GM12891 (cell line): ENCODE measurements around the gene EGFLAM. TPM values are rescaled to one million over a fixed set of nuclear protein-coding genes. Genes with fewer than 3 reads are reported as not detected.
A peak's percentile ranks its signal among the peaks of the same experiment; 100 is the strongest.

Experiments used
- DNase-seq: peaks from one replicate; pipeline ENCODE4 v3.0.0; 2011; ENCODE audit warnings: low spot score; ENCODE audit not compliant: insufficient read length
- FAIRE-seq: peaks from 2 replicates; lab custom pipeline; 2011; peaks lifted over from hg19 to GRCh38; lab: Jason Lieb, UNC
- PAX5 ChIP-seq: IDR thresholded peaks from 2 replicates; pipeline ENCODE4 v1.6.1; 2011; ENCODE audit warnings: low read length, moderate library complexity, mild to moderate bottlenecking; ENCODE audit not compliant: insufficient read depth, severe bottlenecking
- POLR2A ChIP-seq: IDR thresholded peaks from 2 replicates; pipeline ENCODE4 v1.6.1; 2011; ENCODE audit warnings: low read depth, low read length, control low read depth
- POLR2AphosphoS5 ChIP-seq: IDR thresholded peaks from 2 replicates; pipeline ENCODE4 v1.6.1; 2011; ENCODE audit warnings: low read depth, low read length, control low read depth
- POU2F2 ChIP-seq: IDR thresholded peaks from 2 replicates; pipeline ENCODE4 v1.6.1; 2011; ENCODE audit warnings: low read depth, mild to moderate bottlenecking, control low read depth, low read length, moderate library complexity
- SPI1 ChIP-seq: IDR thresholded peaks from 2 replicates; pipeline ENCODE4 v1.6.1; 2011; ENCODE audit warnings: low read depth, low read length, control low read depth
- TAF1 ChIP-seq: IDR thresholded peaks from 2 replicates; pipeline ENCODE4 v1.6.1; 2011; ENCODE audit warnings: low read depth, low read length, control low read depth
- polyA plus RNA-seq: library from polyadenylated mRNA; unstranded; fragments of >200 nt; gene quantifications from one replicate; pipeline ENCODE4 v1.2.1, GENCODE V29; 2012; ENCODE audit warnings: low read depth, missing spikeins, inconsistent platforms; ENCODE audit not compliant: missing spikeins

EGFLAM gene
- 0.04 TPM for polyA plus RNA-seq

DNA sequence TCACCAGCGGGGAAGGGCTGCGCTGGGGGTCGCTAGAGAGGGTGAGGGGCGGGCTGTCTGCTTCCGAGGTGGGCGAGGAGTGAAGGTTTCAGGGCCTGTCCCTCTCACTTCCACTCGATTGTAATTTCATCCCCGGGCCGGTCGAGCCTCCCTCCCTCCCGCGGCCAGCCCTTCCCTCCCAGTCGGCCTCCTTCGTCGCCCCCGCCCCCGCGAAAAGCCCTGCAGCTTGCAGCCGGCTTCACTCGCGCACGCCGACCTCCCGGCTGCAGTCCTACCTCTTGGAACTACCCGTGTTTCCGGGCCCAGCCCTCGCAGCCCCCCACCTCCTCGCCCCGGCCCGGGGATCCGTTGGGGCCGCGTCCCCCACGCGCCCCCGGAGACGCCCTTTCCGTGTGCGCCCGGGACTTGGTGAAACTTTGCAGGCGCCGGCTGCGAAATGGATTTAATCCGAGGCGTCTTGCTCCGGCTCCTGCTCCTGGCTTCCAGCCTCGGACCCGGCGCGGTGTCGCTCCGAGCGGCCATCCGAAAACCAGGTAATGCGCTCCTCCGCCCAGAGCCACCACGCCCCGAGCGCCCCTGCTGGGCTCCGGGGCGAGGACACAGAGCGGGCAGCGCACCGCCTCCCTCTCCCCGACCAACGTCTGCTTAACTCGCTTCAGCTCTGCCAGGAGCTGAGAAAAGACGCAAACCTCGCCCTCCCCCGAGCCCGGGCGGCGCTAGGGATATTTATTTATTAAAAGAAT is at the start of gene EGFLAM:
EGFLAM (plus strand) TSS at position 241 of the 743 bp plus-strand sequence; CDS start at position 437, 196 bp downstream.
- no peak for TF ChIP-seq POLR2A
- no peak for TF ChIP-seq POU2F2
- TF ChIP-seq PAX5, result no peak
- TF ChIP-seq SPI1, result no peak
- TF ChIP-seq POLR2AphosphoS5, result no peak
- TF ChIP-seq TAF1, result no peak
- FAIRE-seq, result no peak
- DNase-seq, result peak; percentile 15

DNA sequence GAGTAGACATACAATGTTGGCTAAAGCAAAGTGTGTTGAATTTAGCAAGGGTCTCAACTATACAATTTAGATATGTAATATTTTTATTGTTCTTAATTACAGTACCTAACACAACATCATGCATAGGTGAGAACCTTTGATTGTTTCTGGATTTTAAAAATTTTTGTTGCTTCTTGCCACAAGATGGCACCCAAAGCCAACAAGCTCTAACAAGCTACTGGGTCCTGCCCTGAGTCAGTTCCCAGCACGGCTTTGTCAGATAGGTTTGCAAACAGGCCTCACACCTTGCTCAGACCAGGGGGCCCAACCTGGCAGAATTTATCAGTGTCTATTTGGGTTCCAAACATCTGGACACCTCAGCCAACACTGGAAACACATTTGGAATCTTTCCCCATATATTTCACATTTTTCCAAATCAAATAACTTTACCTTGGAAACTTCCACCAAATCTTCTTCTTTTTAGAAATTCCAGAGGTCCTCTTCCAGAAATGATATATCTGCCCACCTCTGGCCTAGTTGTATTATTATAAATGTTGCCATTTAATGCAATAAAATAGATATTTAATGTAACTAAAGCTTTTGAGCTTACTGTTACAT is 49.5 kb upstream of the EGFLAM start:
- DNase-seq (no peak), FAIRE-seq (no peak)
- no peak for TF ChIP-seq PAX5
- TF ChIP-seq TAF1, result no peak
- no peak for TF ChIP-seq SPI1
- no peak for TF ChIP-seq POU2F2
- TF ChIP-seq POLR2AphosphoS5, result no peak
- TF ChIP-seq POLR2A, result no peak

DNA sequence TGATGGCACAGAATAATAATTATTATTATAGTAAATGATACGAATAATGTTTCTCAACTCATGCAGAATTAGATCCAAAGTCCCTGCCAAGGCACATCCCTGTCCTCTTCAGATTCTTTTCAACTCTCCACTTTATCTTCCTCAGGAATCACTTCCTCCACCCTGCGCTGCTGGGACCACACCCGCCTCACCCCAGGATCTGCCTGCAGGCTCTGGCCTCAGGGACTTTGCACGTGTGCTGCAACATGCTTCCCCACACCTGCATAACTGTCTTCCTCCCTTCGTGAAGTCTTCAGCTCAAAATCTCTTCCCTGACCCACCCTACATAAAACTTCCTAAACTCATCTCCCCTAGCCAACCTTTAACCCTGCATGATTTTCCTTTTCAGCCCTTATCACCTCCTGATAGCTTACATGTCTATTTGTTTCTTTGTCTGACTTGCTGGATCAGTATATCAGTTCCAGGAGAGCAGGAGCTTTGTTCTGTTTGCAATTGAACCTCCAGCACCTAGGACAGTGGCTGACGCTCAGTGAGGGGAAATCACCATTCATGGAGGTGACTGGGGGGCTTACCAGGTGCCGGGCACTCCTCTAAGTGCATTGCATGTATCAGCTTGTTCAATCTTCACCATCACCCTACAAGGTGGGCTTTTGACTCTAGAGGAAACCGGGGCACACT is 47.5 kb upstream of the EGFLAM start:
- no peak for TF ChIP-seq TAF1
- no peak for FAIRE-seq

DNA sequence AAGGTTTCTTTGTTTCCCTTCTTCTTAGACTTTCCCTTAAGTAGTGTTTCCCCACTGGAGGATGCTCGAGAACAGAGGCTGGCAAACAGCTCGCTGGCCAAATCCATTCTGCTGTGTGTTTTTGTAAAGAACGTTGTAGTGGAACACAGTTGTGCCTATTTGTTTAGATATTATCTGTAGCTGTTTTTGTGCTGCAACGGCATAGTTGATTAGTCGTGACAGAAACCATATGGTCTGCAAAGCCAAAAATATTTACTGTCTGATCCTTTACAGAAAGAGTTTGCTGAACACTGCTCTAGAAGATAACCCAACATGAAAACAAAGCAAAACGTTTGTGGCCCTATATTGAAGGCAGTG is 47.0 kb upstream of the EGFLAM start:
- FAIRE-seq (no peak), DNase-seq (no peak)
- TF ChIP-seq POLR2A (no peak), TAF1 (no peak), POLR2AphosphoS5 (no peak), PAX5 (no peak), SPI1 (no peak), POU2F2 (no peak)

More for the DNA sequence above, 47.5 kb upstream of the EGFLAM start:
- no peak for DNase-seq

DNA sequence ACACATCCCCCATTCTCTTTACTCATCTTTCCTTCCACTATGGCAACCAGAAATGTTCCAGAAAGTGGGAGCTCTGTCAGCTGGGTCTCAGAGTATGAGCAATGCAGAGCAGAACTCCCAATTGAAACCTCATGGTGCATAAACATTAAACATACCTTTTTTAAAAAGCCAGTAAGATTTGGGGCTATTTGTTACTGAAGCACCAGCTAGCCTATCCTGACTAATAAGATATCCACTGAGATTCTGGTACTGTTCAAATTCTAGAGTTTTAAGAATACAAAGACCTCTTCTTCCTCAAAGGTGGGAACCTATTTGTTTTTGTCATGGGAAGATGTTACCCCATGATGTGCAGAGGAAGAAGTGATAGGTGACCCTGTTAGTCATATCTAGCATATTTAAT is 46.1 kb upstream of the EGFLAM start:
- no peak for TF ChIP-seq PAX5
- TF ChIP-seq SPI1, result no peak
- no peak for TF ChIP-seq POLR2A
- no peak for TF ChIP-seq POU2F2
- no peak for TF ChIP-seq TAF1
- no peak for TF ChIP-seq POLR2AphosphoS5
- DNase-seq, result no peak
- FAIRE-seq, result no peak

DNA sequence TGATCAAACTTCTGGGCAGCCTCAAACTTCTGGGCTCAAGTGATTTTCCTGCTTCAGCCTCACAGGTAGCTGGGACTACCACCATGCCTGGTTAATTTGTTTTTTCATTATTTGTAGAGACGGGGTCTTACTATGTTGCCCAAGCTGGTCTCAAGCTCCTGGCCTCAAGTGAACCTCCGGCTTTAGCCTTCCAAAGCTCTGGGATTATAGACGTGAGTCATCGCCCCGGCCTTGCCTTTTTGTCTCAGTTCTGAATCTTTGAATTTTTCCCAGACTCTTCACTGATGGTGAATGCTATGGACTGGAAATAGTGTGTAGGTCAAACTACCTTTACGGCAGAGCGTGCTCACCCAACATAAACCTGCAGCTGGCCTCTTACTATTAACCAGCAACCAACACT is 32.3 kb upstream of the EGFLAM start:
- TF ChIP-seq POLR2AphosphoS5, result no peak
- TF ChIP-seq PAX5, result no peak
- no peak for TF ChIP-seq POLR2A
- no peak for TF ChIP-seq POU2F2
- no peak for TF ChIP-seq TAF1
- TF ChIP-seq SPI1, result no peak
- FAIRE-seq (no peak), DNase-seq (no peak)

DNA sequence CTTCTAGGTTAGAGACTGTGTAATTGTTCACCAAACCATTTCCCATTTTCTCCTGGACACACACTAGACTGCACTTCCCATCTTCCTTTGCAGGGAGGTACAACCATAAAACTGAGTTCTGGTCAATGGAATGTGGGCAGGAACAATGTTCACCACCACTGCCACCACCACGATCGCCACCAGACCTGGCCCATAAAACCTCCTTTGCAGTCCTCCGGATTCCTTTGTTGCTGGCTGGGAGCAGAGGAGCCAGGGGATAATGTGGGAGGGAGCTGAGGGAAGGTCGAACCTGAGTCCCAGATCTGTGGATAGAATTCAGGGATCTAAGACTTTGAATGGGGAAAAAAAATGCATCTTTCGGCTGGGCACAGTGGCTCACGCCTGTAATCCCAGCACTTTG is 29.4 kb upstream of the EGFLAM start:
- DNase-seq (no peak), FAIRE-seq (no peak)
- no peak for TF ChIP-seq PAX5
- TF ChIP-seq POLR2AphosphoS5, result no peak
- TF ChIP-seq POU2F2, result no peak
- TF ChIP-seq TAF1, result no peak
- TF ChIP-seq SPI1, result no peak
- TF ChIP-seq POLR2A, result no peak

DNA sequence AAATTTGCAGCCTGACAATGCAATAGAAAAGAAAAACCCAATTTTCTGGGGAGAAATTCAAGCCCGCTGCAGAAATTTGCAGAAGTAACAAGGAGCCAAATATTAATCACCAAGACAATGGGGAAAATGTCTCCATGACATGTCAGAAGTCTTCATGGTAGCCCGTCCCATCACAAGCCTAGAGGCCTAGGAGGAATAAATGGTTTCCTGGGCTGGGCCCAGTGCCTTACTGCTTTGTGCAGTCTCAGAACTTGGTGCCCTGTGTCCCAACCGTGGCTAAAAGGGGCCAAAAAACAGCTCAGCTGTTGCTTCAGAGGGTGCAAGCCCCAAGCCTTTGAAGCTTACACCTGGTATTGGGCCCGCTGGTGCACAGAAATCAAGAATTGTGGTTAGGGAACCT is 23.6 kb upstream of the EGFLAM start:
- FAIRE-seq, result no peak
- DNase-seq, result no peak
- no peak for TF ChIP-seq POU2F2
- no peak for TF ChIP-seq TAF1
- TF ChIP-seq SPI1, result no peak
- TF ChIP-seq POLR2AphosphoS5, result no peak
- TF ChIP-seq POLR2A, result no peak
- TF ChIP-seq PAX5, result no peak

DNA sequence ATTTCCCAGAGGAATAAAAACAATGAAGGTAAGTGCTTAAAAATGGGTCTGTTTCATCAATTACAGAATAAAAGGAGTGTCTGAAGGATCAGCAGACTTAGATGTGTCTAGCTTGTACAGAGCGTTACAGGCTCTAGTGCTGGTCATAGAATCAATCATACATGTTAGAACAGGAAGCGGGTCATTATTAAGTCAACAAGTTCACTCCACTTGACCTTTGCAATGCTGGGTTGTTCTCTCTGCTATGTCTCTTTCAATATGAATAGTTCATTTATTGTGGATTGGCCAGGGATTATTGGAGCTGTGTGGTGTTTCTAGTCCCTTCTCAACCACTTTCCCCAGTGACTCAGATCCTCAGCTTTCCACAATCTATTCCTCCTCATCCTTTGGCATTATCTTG is 20.7 kb upstream of the EGFLAM start:
- no peak for DNase-seq
- TF ChIP-seq POLR2AphosphoS5 (no peak), TAF1 (no peak), PAX5 (no peak), SPI1 (no peak), POLR2A (no peak), POU2F2 (no peak)
- FAIRE-seq, result no peak

DNA sequence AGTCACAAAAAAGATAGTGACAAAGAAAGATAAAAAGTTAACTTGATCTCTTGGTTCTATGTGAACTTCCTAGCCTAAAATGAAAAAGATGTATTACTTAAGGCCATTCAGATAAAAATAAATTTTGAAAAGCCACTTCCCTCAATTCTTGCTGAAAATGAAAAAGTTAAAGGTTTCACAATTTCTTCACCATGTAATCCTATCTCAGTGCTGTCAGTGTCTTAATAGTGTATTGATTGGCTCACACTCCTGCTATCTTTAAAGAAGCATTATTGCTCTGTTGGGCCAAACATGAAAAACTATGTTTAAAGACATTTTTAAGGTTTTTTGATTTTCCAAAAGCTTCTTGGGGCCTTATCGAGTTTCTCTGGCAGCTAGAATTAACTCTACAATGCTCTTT is 18.1 kb upstream of the EGFLAM start:
- DNase-seq, result no peak
- FAIRE-seq, result no peak
- no peak for TF ChIP-seq POLR2A
- TF ChIP-seq POLR2AphosphoS5, result no peak
- no peak for TF ChIP-seq TAF1
- no peak for TF ChIP-seq PAX5
- no peak for TF ChIP-seq SPI1
- no peak for TF ChIP-seq POU2F2
